MV-4-11 (cell line): ENCODE data around the gene RASA2.
"Not testable (repeated sequence)": the region's sequence is repeated elsewhere in the genome, so short reads cannot be mapped to it uniquely, and the experiment has no call there.

Experiments used
- DNase-seq: peaks from one replicate; lab custom pipeline; 2025; lab: John Stamatoyannopoulos, UW

Gene RASA2

GRCh38 chr3:141578202-141578973 is 91.6 kb downstream of the RASA2 start:
- no peak for DNase-seq

DNA sequence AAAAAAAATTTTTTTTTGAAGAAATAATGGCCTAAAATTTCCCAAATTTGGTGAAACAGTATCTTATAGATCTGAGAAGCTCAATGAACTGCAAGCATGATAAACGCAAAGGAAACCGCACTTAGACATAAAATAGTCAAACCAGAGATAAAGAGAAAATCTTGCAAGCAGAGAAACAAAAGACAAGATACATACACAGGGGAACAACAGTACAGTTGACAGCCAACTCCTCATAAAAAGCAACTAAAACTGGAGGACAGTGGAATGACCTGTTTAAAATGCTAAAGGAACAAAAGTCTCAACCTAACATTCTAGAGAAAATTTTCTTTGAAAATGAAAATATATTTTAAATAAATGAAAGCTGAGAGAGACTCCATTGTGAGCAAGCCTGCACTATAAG is 107.5 kb downstream of the RASA2 start:
- no peak for DNase-seq

DNA sequence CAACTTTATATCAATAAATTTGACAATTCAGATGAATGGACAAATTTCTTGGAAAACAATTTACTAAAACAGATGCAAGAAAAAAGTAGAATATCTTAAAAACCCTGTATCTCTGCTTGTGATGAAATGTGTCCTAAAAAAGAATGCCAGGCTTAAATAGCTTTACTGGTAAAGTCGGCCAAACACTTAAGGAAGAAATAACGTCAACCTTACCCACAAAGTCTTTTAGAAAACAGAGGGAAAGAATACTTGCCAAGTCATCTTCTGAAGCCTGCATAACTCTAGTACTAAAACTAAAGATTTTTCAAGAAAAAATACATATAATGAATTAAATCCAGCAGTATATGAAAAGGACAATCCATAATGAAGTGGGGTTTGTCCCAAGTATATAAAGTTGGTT is 111.1 kb downstream of the RASA2 start:
- peak; percentile 22 for DNase-seq

DNA sequence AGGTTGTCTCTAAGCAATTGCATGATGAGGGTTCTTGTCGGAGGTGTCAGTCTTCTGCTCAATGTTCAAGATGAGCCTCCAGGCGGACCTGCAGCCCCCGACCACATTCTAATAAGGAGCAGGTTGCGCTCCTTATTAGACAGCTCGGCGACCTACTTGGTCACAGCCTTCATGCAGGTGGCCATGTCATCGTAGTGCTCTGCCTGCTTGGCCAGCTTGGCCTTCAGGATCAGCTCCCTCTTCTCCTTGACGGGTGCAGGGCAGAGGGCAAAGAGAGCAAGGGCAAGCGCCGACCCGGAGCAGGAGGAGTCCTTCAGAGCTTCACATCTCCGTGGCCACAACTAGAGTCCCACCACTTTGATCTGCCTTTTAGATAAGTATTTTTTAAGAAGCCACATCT is 113.5 kb downstream of the RASA2 start:
- DNase-seq: no peak

DNA sequence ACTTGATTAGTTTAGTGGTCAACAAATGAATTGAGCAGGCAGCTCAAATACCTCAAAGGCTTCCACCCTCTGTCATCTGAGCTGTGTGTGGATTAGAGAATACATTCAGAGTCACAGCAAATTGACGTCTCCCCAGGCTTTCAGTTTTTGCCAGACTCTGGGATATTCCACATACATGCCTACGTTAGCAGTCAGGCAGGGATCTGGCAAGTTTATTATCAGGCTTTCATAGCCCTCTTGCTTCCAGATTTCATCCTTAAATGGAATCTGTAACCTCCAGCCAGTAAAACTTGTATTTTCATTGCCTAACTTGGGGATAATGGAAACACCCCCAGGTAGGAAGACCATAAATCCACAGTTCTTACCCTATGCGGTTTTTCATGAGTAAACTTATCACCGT is 115.9 kb downstream of the RASA2 start:
- DNase-seq: no peak

DNA sequence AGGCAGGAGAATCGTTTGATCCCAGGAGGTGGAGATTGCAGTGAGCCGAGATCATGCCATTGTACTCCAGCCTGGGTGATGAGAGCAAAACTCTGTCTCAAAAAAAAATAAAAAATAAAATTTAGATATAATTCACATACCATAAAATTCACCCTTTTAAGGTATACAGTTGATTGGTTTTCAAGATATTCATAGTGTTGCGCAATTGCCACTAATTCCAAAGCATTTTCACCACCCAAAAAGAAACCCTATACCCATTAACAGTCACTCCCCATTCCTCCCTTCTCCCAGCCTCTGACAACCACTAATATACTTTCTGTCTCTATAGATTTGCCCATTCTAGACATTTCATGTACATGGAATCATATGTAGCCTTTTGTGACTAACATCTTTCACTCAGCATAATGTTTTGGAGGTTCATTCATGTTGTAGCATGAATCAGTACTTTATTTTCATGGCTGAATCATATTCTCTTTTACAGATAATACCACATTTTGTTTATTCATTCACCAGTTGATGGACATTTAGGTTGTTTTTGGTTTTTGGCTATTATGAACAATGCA is 116.7 kb downstream of the RASA2 start:
- no peak for DNase-seq

GRCh38 chr3:141605883-141606282 is 119.1 kb downstream of the RASA2 start:
- DNase-seq: no peak

DNA sequence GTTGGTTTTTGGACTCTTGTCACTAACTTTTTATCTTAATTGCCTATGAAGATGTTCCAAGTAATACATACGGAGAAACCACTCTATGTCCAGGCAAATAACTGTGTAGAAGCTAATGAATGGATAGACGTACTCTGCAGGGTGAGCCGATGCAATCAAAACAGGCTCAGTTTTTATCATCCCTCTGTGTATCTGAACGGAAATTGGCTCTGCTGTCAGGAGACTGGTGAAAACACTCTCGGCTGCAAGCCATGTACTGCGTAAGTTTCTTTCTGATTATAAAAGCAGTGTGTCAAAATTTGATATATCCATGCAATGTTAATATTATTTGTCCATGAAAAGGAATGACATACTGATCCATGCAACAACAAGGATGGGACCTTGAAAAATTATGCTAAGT is 121.6 kb downstream of the RASA2 start:
- no peak for DNase-seq

- no peak for DNase-seq
These were observed 124.1 kb downstream of the RASA2 start for GRCh38 chr3:141610939-141611338.

GRCh38 chr3:141618103-141618910 is 131.5 kb downstream of the RASA2 start:
- DNase-seq: no peak

DNA sequence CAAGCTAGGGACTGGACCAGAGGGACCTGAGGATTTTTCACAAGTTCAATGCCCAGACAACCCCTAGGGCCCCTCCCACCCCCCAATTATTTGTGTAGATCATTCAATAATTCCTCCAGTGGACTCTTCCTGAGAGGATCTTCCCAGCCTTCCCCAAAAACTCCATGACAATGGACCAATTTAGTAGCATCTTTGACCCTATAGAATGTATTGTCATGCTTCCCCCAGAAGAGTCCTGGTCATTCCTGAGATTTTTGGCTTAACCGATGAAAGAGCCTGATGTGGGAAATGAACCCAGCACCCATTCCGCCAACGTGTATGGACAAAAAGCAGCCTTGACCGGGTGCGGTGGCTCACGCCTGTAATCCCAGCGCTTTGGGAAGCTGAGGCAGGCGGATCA is 132.1 kb downstream of the RASA2 start:
- DNase-seq: no peak

- no peak for DNase-seq
These were observed 132.6 kb downstream of the RASA2 start for GRCh38 chr3:141619450-141619849.

DNA sequence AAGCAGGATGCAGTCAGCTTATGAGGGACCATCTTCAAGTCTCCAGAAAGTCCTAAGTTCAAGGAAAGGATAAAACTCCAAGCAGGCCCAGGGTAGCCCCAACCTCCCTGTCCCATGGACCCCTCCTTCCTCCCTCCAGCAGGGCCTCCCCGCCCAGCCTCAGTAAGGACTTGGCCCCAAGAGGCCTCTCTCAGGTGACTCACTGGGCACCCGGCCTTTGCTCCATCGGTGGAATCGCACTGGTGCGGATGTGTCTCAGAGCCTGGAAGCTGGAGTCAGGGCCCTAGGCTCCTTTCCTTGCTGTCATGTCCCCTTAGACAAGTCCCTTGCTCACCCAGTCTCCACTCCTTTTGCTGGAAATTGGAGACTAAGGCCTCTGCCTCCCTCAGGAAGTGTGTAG is 136.9 kb downstream of the RASA2 start:
- no peak for DNase-seq

DNA sequence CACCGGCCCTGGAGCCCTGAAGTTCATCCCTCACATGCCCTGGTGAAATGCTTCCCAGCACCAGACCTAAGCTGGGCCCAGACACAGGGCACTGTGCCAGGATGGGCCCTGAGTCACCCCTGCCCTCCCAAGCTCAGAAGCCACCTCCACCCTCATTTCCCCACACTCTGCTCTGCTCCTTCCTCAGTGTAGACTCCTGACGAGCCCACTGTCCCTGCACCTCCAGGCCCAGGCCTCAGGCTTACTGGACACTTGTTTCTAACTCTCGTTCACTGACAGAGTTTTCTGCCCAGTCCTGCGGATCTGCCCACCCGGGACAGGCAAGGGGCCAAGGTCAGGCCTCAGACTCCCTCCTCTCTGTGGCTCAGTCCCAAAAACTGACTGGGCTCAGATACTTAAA is 138.7 kb downstream of the RASA2 start:
- no peak for DNase-seq

GRCh38 chr3:141628334-141628733 is 141.5 kb downstream of the RASA2 start:
- DNase-seq: not testable (repeated sequence)

GRCh38 chr3:141628868-141629441 is 142.1 kb downstream of the RASA2 start:
- peak; percentile 3 for DNase-seq

- no peak for DNase-seq
These were observed 143.1 kb downstream of the RASA2 start for GRCh38 chr3:141629976-141630375.

DNA sequence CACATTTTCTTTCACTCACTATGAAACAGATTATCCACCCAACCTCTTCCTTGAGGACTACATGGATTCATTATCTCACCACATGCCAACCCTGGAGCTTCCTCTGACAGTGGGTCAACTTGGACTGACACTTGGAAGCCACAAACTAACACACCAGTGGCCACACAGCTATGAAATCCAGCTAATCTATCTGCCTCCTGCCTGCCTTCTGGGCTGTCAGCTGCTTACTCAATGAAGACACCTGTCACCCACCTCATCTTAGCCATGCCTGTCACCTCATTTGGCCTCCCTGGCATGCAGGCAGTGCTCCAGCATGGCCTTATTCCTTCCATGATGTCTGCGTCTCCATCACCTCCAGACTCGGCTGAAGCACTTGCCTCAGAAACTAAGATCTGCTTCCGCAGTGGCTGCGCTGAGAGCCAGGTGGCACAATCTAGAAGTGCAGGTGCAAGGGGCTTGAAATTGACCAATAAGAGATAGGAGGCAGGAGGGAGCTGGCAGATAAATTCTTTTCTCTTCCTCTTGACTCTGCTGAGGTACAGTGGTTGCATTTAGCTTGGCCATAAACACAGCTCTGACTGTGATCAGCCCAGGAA is 146.1 kb downstream of the RASA2 start:
- no peak for DNase-seq

DNA sequence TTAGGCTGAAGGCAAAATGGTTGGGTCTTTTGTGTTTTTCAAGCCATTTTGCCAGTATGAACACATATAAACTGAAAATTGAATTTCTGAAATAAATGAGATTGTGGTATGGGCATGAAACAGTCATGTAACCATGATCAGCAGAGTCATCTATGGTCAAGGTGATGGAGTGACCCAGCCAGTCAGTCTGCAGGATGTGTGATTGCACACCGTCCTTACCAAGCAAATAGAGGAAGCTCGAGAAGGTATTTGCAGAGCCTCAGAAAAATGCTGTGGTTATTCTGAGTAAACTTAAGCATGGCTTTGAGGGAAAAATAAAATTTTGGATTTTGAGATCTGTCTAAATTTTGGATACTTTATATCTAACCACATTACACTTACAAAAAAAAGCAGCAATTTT is 155.4 kb downstream of the RASA2 start:
- peak; percentile 9 for DNase-seq

DNA sequence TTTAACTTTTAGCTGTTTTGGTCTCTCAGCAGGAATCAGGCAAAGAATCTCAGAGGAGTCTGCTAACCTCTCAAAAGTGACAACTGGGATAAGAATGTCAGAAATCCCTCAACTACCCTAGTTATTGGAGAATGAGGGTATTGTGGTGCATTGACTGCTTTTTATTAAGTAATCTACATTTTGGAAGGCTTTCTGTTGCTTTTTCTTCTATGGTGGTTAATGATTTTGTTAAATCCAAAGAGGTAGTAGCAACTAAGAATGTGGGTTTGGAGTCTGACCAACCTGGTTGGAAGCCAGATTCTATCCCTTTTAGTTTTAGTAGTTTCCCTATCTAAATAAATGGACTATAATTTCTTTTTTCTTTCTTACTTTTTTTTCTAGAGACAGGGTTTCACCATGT is 156.6 kb downstream of the RASA2 start:
- DNase-seq: no peak

- no peak for DNase-seq
These were observed 157.0 kb downstream of the RASA2 start for GRCh38 chr3:141643796-141644195.

DNA sequence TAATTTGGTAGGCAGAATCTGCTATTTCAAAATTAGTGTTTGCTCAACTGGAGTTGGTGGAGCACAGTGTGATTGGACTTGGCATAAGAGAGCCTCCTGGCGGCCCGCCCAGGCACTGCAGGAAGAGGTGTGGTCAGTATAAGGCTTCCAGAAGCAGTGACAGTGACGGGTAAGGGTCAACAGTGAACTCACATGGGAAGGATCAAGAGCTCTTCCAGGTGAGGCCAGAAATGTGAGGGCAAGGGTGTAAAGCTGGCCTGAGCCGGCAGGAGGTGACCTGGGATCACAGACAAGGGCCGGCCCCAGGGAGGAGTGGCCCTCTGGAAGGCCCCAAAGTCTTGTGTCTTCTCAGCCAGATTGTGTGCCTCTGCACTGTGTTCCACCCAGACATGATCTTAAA is 158.1 kb downstream of the RASA2 start:
- DNase-seq: peak; percentile 65
